GM10266 (cell line): ENCODE results near the gene ROM1.

Source experiments
- DNase-seq: peaks from one replicate; pipeline ENCODE4 v3.0.0; 2012; ENCODE audit errors: extremely low spot score
- CTCF ChIP-seq: IDR thresholded peaks from 2 replicates; pipeline ENCODE4 v1.5.1; 2012; ENCODE audit warnings: mild to moderate bottlenecking, low read depth; ENCODE audit not compliant: control insufficient read depth, insufficient read depth; ENCODE audit errors: missing control alignments

The ROM1 gene

DNA sequence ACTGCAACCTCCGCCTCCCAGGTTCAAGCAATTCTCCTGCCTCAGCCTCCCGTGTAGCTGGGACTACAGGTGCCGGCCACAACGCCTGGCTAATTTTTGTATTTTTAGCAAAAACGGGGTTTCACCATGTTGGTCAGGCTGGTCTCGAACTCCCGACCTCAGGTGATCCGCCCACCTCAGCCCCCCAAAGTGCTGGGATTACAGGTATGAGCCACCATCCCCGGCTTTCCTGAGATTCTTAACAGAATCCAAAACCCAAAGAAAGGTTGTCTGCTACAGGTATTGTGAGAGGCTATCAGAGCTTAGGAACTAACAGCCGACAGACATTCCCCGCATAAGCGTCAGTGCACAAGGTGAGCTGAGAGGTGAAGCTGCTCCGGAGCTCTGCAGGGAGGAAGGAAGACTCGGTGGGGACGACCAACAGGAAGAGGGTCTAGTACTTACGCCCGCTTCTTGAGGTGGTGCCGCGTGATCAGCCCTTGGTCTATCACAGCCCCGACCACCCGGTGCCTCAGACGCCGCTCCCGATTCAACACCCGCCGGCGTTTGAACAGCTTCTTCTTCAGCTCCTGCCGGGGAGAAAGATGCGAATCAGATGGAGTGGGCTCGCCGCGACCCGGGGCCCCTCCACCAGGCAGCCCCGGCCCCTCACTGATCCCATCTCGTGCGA, 51.5 kb downstream of the ROM1 start:
- peak; percentile 62 for DNase-seq
- TF ChIP-seq CTCF, result no peak
